GM23338 (cell line): Measurements from ENCODE around the gene NPIPB2. TPM values are rescaled to one million over a fixed set of nuclear protein-coding genes. Genes with fewer than 3 reads are reported as not detected.

Source experiments
- polyA plus RNA-seq: library from polyadenylated mRNA; unstranded; fragments of >200 nt; fragmentation: Nextera tagmentation; extraction: Ambion mirVana; gene quantifications from 2 replicates; pipeline ENCODE4 v1.2.1, GENCODE V29; 2016
- total RNA-seq: library from RNA; depleted of rRNA; stranded (reverse); fragments of >200 nt; shearing (Covaris generic); gene quantifications from 2 replicates; pipeline ENCODE4 v1.2.3, GENCODE V29; 2014
- TF ChIP-seq, protein P1 (sequence below), 2 experiments: fragments of 200-600 bp in 1 of 2; sonication (generic) in 1 of 2; conservative IDR thresholded peaks; 2 replicates each; pipeline versions ENCODE4 v1.5.1 to v1.6.1; 2016 to 2017; ENCODE audit warnings: antibody characterized with exemption in 2 of 2, low read depth in 2 of 2, mild to moderate bottlenecking in 2 of 2, moderate library complexity in 1 of 2
- TF ChIP-seq, protein P2 (sequence below): IDR thresholded peaks from one replicate; pipeline ENCODE4 v1.6.1; 2018; ENCODE audit warnings: antibody characterized with exemption; ENCODE audit not compliant: unreplicated experiment
- TF ChIP-seq, protein P3 (sequence below): fragments of 250-450 bp; sonication (Bioruptor Pico); IDR thresholded peaks from 2 replicates; pipeline ENCODE4 v1.5.0; 2020; ENCODE audit warnings: mild to moderate bottlenecking, moderate library complexity

Gene NPIPB2
- total and polyA plus RNA-seq, 2 experiments from 2014 or later = 1.0 to 6.8 TPM

DNA sequence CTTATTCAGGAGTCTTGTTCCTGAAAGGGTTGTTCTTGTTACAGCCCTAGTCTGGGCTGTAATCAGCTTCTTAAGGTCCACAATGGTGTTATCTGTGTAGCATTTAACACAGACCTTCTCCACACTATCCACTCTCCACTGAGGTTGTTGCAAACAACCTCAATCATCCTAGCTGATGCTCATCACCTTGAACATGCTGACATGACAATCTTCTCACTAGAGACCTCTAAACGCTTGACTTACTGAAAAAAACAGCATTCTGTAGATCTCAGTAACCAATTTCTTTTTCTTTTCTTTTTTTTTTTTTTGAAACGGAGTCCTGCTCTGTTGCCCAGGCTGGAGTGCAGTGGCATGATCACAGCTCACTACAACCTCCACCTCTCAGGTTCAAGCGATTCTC lies 26.7 kb upstream of the NPIPB2 start (continued):
- TF ChIP-seq, protein P1, sequence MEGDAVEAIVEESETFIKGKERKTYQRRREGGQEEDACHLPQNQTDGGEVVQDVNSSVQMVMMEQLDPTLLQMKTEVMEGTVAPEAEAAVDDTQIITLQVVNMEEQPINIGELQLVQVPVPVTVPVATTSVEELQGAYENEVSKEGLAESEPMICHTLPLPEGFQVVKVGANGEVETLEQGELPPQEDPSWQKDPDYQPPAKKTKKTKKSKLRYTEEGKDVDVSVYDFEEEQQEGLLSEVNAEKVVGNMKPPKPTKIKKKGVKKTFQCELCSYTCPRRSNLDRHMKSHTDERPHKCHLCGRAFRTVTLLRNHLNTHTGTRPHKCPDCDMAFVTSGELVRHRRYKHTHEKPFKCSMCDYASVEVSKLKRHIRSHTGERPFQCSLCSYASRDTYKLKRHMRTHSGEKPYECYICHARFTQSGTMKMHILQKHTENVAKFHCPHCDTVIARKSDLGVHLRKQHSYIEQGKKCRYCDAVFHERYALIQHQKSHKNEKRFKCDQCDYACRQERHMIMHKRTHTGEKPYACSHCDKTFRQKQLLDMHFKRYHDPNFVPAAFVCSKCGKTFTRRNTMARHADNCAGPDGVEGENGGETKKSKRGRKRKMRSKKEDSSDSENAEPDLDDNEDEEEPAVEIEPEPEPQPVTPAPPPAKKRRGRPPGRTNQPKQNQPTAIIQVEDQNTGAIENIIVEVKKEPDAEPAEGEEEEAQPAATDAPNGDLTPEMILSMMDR (conservative IDR thresholded peaks at IDR 0.05; ENCODE audit: low read depth in 2 of 2) = no peak
- TF ChIP-seq, protein P2, sequence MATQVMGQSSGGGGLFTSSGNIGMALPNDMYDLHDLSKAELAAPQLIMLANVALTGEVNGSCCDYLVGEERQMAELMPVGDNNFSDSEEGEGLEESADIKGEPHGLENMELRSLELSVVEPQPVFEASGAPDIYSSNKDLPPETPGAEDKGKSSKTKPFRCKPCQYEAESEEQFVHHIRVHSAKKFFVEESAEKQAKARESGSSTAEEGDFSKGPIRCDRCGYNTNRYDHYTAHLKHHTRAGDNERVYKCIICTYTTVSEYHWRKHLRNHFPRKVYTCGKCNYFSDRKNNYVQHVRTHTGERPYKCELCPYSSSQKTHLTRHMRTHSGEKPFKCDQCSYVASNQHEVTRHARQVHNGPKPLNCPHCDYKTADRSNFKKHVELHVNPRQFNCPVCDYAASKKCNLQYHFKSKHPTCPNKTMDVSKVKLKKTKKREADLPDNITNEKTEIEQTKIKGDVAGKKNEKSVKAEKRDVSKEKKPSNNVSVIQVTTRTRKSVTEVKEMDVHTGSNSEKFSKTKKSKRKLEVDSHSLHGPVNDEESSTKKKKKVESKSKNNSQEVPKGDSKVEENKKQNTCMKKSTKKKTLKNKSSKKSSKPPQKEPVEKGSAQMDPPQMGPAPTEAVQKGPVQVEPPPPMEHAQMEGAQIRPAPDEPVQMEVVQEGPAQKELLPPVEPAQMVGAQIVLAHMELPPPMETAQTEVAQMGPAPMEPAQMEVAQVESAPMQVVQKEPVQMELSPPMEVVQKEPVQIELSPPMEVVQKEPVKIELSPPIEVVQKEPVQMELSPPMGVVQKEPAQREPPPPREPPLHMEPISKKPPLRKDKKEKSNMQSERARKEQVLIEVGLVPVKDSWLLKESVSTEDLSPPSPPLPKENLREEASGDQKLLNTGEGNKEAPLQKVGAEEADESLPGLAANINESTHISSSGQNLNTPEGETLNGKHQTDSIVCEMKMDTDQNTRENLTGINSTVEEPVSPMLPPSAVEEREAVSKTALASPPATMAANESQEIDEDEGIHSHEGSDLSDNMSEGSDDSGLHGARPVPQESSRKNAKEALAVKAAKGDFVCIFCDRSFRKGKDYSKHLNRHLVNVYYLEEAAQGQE = no peak
- TF ChIP-seq, protein P3, sequence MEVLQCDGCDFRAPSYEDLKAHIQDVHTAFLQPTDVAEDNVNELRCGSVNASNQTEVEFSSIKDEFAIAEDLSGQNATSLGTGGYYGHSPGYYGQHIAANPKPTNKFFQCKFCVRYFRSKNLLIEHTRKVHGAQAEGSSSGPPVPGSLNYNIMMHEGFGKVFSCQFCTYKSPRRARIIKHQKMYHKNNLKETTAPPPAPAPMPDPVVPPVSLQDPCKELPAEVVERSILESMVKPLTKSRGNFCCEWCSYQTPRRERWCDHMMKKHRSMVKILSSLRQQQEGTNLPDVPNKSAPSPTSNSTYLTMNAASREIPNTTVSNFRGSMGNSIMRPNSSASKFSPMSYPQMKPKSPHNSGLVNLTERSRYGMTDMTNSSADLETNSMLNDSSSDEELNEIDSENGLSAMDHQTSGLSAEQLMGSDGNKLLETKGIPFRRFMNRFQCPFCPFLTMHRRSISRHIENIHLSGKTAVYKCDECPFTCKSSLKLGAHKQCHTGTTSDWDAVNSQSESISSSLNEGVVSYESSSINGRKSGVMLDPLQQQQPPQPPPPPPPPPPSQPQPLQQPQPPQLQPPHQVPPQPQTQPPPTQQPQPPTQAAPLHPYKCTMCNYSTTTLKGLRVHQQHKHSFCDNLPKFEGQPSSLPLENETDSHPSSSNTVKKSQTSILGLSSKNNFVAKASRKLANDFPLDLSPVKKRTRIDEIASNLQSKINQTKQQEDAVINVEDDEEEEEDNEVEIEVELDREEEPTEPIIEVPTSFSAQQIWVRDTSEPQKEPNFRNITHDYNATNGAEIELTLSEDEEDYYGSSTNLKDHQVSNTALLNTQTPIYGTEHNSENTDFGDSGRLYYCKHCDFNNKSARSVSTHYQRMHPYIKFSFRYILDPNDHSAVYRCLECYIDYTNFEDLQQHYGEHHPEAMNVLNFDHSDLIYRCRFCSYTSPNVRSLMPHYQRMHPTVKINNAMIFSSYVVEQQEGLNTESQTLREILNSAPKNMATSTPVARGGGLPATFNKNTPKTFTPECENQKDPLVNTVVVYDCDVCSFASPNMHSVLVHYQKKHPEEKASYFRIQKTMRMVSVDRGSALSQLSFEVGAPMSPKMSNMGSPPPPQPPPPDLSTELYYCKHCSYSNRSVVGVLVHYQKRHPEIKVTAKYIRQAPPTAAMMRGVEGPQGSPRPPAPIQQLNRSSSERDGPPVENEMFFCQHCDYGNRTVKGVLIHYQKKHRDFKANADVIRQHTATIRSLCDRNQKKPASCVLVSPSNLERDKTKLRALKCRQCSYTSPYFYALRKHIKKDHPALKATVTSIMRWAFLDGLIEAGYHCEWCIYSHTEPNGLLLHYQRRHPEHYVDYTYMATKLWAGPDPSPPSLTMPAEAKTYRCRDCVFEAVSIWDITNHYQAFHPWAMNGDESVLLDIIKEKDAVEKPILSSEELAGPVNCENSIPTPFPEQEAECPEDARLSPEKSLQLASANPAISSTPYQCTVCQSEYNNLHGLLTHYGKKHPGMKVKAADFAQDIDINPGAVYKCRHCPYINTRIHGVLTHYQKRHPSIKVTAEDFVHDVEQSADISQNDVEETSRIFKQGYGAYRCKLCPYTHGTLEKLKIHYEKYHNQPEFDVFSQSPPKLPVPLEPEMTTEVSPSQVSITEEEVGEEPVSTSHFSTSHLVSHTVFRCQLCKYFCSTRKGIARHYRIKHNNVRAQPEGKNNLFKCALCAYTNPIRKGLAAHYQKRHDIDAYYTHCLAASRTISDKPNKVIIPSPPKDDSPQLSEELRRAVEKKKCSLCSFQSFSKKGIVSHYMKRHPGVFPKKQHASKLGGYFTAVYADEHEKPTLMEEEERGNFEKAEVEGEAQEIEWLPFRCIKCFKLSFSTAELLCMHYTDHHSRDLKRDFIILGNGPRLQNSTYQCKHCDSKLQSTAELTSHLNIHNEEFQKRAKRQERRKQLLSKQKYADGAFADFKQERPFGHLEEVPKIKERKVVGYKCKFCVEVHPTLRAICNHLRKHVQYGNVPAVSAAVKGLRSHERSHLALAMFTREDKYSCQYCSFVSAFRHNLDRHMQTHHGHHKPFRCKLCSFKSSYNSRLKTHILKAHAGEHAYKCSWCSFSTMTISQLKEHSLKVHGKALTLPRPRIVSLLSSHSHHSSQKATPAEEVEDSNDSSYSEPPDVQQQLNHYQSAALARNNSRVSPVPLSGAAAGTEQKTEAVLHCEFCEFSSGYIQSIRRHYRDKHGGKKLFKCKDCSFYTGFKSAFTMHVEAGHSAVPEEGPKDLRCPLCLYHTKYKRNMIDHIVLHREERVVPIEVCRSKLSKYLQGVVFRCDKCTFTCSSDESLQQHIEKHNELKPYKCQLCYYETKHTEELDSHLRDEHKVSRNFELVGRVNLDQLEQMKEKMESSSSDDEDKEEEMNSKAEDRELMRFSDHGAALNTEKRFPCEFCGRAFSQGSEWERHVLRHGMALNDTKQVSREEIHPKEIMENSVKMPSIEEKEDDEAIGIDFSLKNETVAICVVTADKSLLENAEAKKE (CRISPR knock-in tag) = no peak
